Hair follicular keratinocyte (primary cell): ENCODE measurements around the gene INCA1. TPM values are rescaled to one million over a fixed set of nuclear protein-coding genes. Genes with fewer than 3 reads are reported as not detected.

Experiments used
- total RNA-seq: library from RNA; depleted of rRNA; stranded (reverse); fragments of >200 nt; gene quantifications from 2 replicates; pipeline ENCODE4 v1.2.3, GENCODE V29; 2015

Gene INCA1, protein sequence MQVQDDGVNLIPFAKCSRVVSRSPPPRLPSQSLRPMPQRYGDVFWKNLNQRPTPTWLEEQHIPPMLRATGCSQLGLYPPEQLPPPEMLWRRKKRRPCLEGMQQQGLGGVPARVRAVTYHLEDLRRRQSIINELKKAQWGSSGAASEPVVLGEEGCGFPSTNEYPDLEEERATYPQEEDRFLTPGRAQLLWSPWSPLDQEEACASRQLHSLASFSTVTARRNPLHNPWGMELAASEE
- 0.08 TPM in 1 of 2 replicates, not detected in the other for total RNA-seq

DNA sequence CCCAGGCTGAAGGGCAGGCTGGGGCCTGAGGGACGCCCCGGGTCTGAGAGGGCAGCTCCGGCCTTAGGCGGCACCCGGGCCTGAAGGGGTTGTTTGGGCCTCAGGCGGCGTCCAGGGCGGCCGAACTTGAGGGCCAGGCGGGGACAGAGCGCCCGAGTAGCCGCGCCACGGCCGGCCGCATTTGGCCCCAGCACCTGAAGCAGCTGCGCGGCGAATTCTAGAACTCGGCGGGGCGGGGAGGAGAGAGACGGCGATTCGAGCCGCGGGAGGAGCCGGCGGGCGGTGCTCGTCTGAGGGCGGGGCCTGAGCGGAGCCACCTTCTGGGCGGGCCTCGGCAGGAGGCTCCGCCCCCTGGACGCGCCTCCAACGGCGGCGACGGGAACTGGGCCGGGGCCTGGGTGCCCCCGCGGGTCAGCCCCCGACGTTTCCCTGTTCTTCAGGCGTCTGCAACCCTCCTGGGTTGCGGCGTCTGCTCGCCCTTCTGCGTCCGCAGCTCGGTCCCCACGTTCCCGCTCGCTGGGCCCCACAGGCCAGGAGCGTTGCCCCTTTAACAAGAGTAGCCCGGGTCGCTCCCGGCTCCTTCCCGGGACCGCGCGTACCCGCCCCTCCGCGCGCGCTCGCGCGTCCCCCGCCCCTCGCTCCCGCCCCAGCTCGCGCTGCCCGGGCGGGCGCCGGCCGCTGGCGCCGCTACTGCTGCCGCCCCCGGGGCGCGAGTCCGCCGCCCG lies at the start of gene INCA1, which contains the start of gene KIF1C:
TSS of gene INCA1 (minus strand) at position 221 of the 725 bp plus-strand sequence. CDS start 3,085 bp downstream, outside the sequence.
TSS of gene KIF1C (plus strand) at position 649 of the 725 bp plus-strand sequence. CDS start 2,297 bp downstream, outside the sequence.

GRCh38 chr17:5035315-5035714 lies 38.0 kb upstream of the INCA1 start, which contains the start of gene SLC52A1:
SLC52A1 (minus strand) TSS chr17:5035426; CDS start chr17:5034606, 820 bp downstream.

GRCh38 chr17:4986951-4987766 lies 10.2 kb downstream of the INCA1 start, which contains the start of gene CAMTA2:
CAMTA2 (minus strand) TSS chr17:4987675; CDS start chr17:4986222, 1,453 bp downstream.

DNA sequence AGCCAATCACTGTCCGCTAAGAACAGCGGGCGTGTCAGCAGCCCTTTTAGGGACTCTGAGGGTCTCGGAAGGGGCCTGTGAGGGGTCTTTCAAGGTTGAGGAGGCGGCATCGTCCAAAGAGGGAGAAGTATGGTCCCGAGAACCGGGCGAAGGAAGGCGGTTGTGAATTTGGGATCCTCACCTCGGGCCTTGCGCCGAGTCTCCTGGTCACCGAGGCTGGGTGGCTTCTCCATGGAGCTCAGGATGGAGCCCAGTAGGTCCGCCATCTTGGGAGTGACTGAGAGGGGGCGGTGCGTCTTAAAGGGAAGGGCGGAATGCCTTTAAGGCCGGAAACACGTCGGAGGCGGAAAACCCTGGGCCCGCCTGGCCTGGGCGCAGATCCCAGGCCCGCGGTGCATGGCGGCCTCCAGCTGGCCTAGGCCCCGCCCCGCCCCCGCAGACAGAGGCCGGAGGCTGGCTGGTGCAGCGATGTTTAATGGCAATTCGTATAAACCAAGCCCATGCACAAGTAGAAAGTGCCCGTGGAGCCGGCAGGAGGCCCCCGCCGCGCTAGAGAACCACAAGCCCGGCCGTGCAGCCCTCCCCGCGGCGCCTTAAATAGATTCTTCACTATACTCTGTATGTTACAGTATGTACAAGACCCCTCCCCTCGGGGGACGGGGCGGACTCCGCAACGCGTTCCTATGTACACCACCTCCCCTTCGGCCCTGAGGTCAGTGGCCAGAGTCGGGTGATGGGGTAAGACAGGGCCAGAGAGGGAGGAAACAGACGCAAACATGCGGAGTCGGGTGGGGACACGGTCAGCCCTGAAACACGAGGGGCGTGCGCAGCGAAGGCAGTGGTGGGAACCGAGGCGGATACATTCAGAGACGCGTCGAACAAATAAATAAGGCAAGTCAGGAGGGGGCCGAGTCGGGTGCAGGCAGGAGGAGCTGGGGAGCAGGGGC lies 29.5 kb downstream of the INCA1 start, which contains the start of gene SPAG7:
TSS of gene SPAG7 (minus strand) at position 279 of the 947 bp plus-strand sequence. CDS start at position 266, 13 bp downstream.

GRCh38 chr17:4950746-4951204 lies 46.5 kb downstream of the INCA1 start, which contains the start of gene ENO3:
ENO3 (plus strand) TSS chr17:4951119; CDS start chr17:4951830, 711 bp downstream.

GRCh38 chr17:4948166-4948930 lies 49.0 kb downstream of the INCA1 start, which contains the start of gene PFN1:
PFN1 (minus strand) TSS chr17:4948530; CDS start chr17:4948394, 136 bp downstream.

DNA sequence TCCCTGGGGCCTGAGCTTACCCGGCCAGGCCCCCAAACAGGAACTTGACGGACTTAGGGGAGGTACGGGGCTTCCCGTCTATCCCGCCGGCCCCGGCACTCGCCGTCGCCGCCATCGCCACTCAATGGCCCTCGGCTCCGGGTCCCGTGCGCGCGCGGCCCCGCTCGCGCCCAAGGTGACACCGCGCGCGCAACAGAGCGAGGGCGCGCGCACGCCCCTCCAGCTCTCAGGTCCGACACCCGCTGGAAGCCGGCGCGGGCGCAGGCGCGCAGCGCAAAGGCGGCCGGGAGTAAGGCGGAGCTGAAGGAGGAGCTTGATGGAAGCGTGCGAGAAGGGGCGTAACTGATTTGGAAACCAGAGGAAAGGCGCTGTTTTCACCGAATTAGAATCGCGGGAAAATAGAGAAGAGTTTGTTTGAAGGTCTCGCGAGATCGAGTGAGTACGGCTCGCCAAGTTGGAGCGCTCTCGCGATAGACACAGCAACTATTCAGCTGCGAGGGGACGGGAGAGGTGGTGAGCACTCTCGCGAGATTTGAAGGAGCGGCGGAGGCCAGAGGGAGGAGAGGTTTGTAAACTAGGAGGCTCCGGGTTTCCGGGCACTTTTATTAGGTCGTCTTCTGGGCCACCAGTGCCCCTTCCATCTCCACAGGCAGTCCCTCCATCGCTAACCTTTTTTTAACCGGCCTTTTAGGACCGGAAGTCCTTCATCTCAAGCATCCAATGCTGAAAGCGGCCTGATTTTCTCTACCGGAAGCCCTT lies 57.3 kb downstream of the INCA1 start, which contains the start of the genes RNF167 and SLC25A11:
TSS of gene RNF167 (plus strand) at position 473 of the 759 bp plus-strand sequence. CDS start 642 bp downstream, outside the sequence.
TSS of gene SLC25A11 (minus strand) at position 251 of the 759 bp plus-strand sequence. CDS start at position 115, 136 bp downstream.

Other genes starting within 250 kb of the INCA1 start
- gene TM4SF5, start 225.6 kb downstream of the INCA1 start, total RNA-seq: not detected in 2 replicates
- gene VMO1, start 211.2 kb downstream of the INCA1 start, total RNA-seq: 0.31 TPM in 1 of 2 replicates, not detected in the other
- gene GLTPD2, start 208.6 kb downstream of the INCA1 start, total RNA-seq: not detected in 2 replicates
- gene PSMB6, start 201.4 kb downstream of the INCA1 start, total RNA-seq: 272 and 338 TPM in 2 replicates
- 19.6 and 23.9 TPM in 2 replicates for gene PLD2, start 190.4 kb downstream of the INCA1 start, total RNA-seq
- gene MINK1, start 164.2 kb downstream of the INCA1 start, total RNA-seq: 43.4 and 65.6 TPM in 2 replicates
- 1.1 and 2.2 TPM in 2 replicates for gene C17orf107, start 98.0 kb downstream of the INCA1 start, total RNA-seq
- gene CHRNE, start 94.4 kb downstream of the INCA1 start, total RNA-seq: not detected in 2 replicates
- gene GP1BA, start 65.2 kb downstream of the INCA1 start, total RNA-seq: not detected in 2 replicates
- 53.0 and 63.6 TPM in 2 replicates for gene SLC25A11, start 57.5 kb downstream of the INCA1 start, total RNA-seq
- 50.5 and 60.4 TPM in 2 replicates for gene RNF167, start 57.3 kb downstream of the INCA1 start, total RNA-seq
- 1,881 and 2,020 TPM in 2 replicates for gene PFN1, start 49.0 kb downstream of the INCA1 start, total RNA-seq
- 0.61 and 0.86 TPM in 2 replicates for gene ENO3, start 46.4 kb downstream of the INCA1 start, total RNA-seq
- gene SPAG7, start 29.7 kb downstream of the INCA1 start, total RNA-seq: 64.0 and 77.2 TPM in 2 replicates
- 9.7 and 22.2 TPM in 2 replicates for gene CAMTA2, start 9.8 kb downstream of the INCA1 start, total RNA-seq
- 73.7 and 76.2 TPM in 2 replicates for gene KIF1C, start 428 bp upstream of the INCA1 start, total RNA-seq
- gene SLC52A1, start 37.9 kb upstream of the INCA1 start, total RNA-seq: 0.08 and 0.62 TPM in 2 replicates
- 0.30 and 0.94 TPM in 2 replicates for gene ZFP3, start 80.9 kb upstream of the INCA1 start, total RNA-seq
- gene ZNF232, start 114.4 kb upstream of the INCA1 start, total RNA-seq: 5.8 and 5.9 TPM in 2 replicates
- gene USP6, start 118.5 kb upstream of the INCA1 start, total RNA-seq: under 0.01 TPM in 1 of 2 replicates, not detected in the other
- gene ZNF594, start 194.3 kb upstream of the INCA1 start, total RNA-seq: 0.87 and 2.1 TPM in 2 replicates
- gene SCIMP, start 237.3 kb upstream of the INCA1 start, total RNA-seq: not detected in 2 replicates